Gastrocnemius medialis (tissue), 4 donors: ENCODE results near the gene CA10. TPM values are rescaled to one million over a fixed set of nuclear protein-coding genes. Genes with fewer than 3 reads are reported as not detected.

Source experiments
- ATAC-seq, 2 donors: fragments of 150-250 bp; one replicate each; pipeline ENCODE4 v1.9.1; 2016
- DNase-seq, 2 donors: peaks; one replicate each; pipeline ENCODE4 v3.0.0-alpha.2; 2019
- H3K27ac ChIP-seq, 4 donors: fragments of 200-600 bp; sonication (generic); 1 replicate in 1 of 4; 2 replicates in 3 of 4; pipeline ENCODE4 v1.5.1; 2016 to 2018; ENCODE audit warnings: mild to moderate bottlenecking in 2 of 4, moderate library complexity in 1 of 4
- H3K27me3 ChIP-seq, 3 donors: fragments of 200-600 bp; sonication (generic) in 2 of 3; 1 replicate in 1 of 3; 2 replicates in 2 of 3; pipeline versions ENCODE4 v1.5.1 to v1.6.0; 2016 to 2019; ENCODE audit warnings: mild to moderate bottlenecking in 1 of 3, moderate library complexity in 1 of 3
- H3K36me3 ChIP-seq, 2 donors: fragments of 200-600 bp; sonication (generic) in 1 of 2; one replicate each; pipeline ENCODE4 v1.5.1; 2017 to 2018
- H3K4me1 ChIP-seq, 2 donors: fragments of 200-600 bp; sonication (generic) in 1 of 2; one replicate each; pipeline ENCODE4 v1.5.1; 2016 to 2017; ENCODE audit warnings: mild to moderate bottlenecking in 2 of 2
- H3K4me3 ChIP-seq, 4 donors: fragments of 200-600 bp; sonication (generic) in 3 of 4; 1 replicate in 1 of 4; 2 replicates in 3 of 4; pipeline ENCODE4 v1.5.1; 2016 to 2019; ENCODE audit warnings: mild to moderate bottlenecking in 2 of 4
- H3K9me3 ChIP-seq, 3 donors: fragments of 200-600 bp; sonication (generic) in 2 of 3; 1 replicate in 1 of 3; 2 replicates in 2 of 3; pipeline ENCODE4 v1.5.1; 2016 to 2019
- CTCF ChIP-seq, 5 experiments: fragments of 450-650 bp in 3 of 5; fragments of 200-600 bp in 2 of 5; sonication (generic) in 2 of 5; IDR thresholded peaks in 4 of 5; conservative IDR thresholded peaks in 1 of 5; 1 replicate in 4 of 5; 2 replicates in 1 of 5; pipeline ENCODE4 v1.5.1; 2016 to 2019; ENCODE audit warnings: antibody characterized with exemption in 5 of 5, mild to moderate bottlenecking in 3 of 5, moderate library complexity in 3 of 5
- POLR2A ChIP-seq, 2 donors: fragments of 450-650 bp; IDR thresholded peaks; one replicate each; pipeline ENCODE4 v1.6.1; 2017; ENCODE audit warnings: antibody characterized with exemption in 2 of 2, mild to moderate bottlenecking in 2 of 2, moderate library complexity in 2 of 2
- in situ Hi-C, 4 donors: fragments of 200-750 bp; cut with MboI; loops; one replicate each; pipeline versions ENCODE4 v1.15.0 to v1.8.0; 2017; ENCODE audit warnings: low sequenced_read_pairs in 4 of 4
- intact Hi-C: fragments of 100-400 bp; cut with DNase I; formaldehyde crosslinking; loops from one replicate; pipeline ENCODE4 v1.15.1; 2023; ENCODE audit warnings: low total_unique reads
- total RNA-seq, 4 donors: library from RNA; depleted of rRNA; stranded (reverse); fragments of >200 nt; gene quantifications; one replicate each; pipeline versions ENCODE4 v1.1.0 to v1.2.3, GENCODE V29; 2016

The CA10 gene
- total RNA-seq, 4 donors from 2014 or later, result not detected

- Histone ChIP-seq H3K36me3 (no peaks in the 10 kb centered on the region), H3K27me3 (no peaks in the 10 kb centered on the region), H3K4me3 (no peak overlapping the region), H3K27ac (no peak overlapping the region), H3K4me1 (no peaks in the 10 kb centered on the region), H3K9me3 (no peaks in the 10 kb centered on the region)
- in situ Hi-C loops (no loop called here), intact Hi-C loops (no loop called here)
- TF ChIP-seq POLR2A (IDR thresholded peaks at IDR 0.05), result no peak
- TF ChIP-seq CTCF (IDR thresholded peaks at IDR 0.05 in 4 of 5, conservative IDR thresholded peaks at IDR 0.05 in 1 of 5), result no peak
- DNase-seq (no peak), ATAC-seq (no peak)
Observed at GRCh38 chr17:51852603-51853002, 305.9 kb downstream of the CA10 start.

GRCh38 chr17:51850201-51850600 lies 308.3 kb downstream of the CA10 start:
- Histone ChIP-seq H3K4me1 (no peaks in the 10 kb centered on the region), H3K4me3 (no peak overlapping the region), H3K27ac (no peak overlapping the region), H3K9me3 (no peaks in the 10 kb centered on the region), H3K36me3 (no peaks in the 10 kb centered on the region), H3K27me3 (no peaks in the 10 kb centered on the region)
- ATAC-seq, result no peak
- intact Hi-C loops (no loop called here), in situ Hi-C loops (no loop called here)
- no peak for DNase-seq
- TF ChIP-seq CTCF (IDR thresholded peaks at IDR 0.05 in 4 of 5, conservative IDR thresholded peaks at IDR 0.05 in 1 of 5) (no peak), POLR2A (IDR thresholded peaks at IDR 0.05) (no peak)

- Histone ChIP-seq H3K4me3 (no peak overlapping the region), H3K4me1 (no peaks in the 10 kb centered on the region), H3K27ac (no peak overlapping the region), H3K36me3 (no peaks in the 10 kb centered on the region), H3K27me3 (no peaks in the 10 kb centered on the region), H3K9me3 (no peaks in the 10 kb centered on the region)
- intact Hi-C loops, result no loop called here
- DNase-seq (no peak), ATAC-seq (no peak)
- TF ChIP-seq CTCF (IDR thresholded peaks at IDR 0.05 in 4 of 5, conservative IDR thresholded peaks at IDR 0.05 in 1 of 5) (no peak), POLR2A (IDR thresholded peaks at IDR 0.05) (no peak)
- in situ Hi-C loops, result no loop called here
Observed at GRCh38 chr17:51848451-51848850, 310.1 kb downstream of the CA10 start.

GRCh38 chr17:51846566-51846965 lies 311.9 kb downstream of the CA10 start:
- DNase-seq, result no peak
- in situ Hi-C loops (no loop called here), intact Hi-C loops (no loop called here)
- Histone ChIP-seq H3K4me1 (no peaks in the 10 kb centered on the region), H3K4me3 (no peak overlapping the region), H3K36me3 (no peaks in the 10 kb centered on the region), H3K27ac (no peak overlapping the region), H3K9me3 (no peaks in the 10 kb centered on the region), H3K27me3 (no peaks in the 10 kb centered on the region)
- TF ChIP-seq CTCF (IDR thresholded peaks at IDR 0.05 in 4 of 5, conservative IDR thresholded peaks at IDR 0.05 in 1 of 5), result no peak
- TF ChIP-seq POLR2A (IDR thresholded peaks at IDR 0.05), result no peak
- no peak for ATAC-seq

GRCh38 chr17:51845776-51846175 lies 312.7 kb downstream of the CA10 start:
- in situ Hi-C loops (no loop called here), intact Hi-C loops (no loop called here)
- TF ChIP-seq CTCF (IDR thresholded peaks at IDR 0.05 in 4 of 5, conservative IDR thresholded peaks at IDR 0.05 in 1 of 5) (no peak), POLR2A (IDR thresholded peaks at IDR 0.05) (no peak)

More at GRCh38 chr17:51845776-51846175, 312.7 kb downstream of the CA10 start:
- ATAC-seq (no peak), DNase-seq (no peak)
- Histone ChIP-seq H3K27me3 (no peaks in the 10 kb centered on the region), H3K36me3 (no peaks in the 10 kb centered on the region), H3K9me3 (no peaks in the 10 kb centered on the region), H3K4me1 (no peaks in the 10 kb centered on the region), H3K27ac (no peak overlapping the region), H3K4me3 (no peak overlapping the region)
